Stimulated activated CD8-positive, alpha-beta memory T cell treated with anti-CD3 and anti-CD28 coated beads, Interleukin-2, amount 100 ng/mL, for 1 hour (primary cell): ENCODE data around the gene U2AF1L4.
"Not testable (repeated sequence)": the region's sequence is repeated elsewhere in the genome, so short reads cannot be mapped to it uniquely, and the experiment has no call there.

Experiments used
- DNase-seq, 2 donors: peaks; one replicate each; pipeline ENCODE4 v3.0.0-alpha.2; 2020; ENCODE audit warnings: low read depth in 2 of 2

Gene U2AF1L4

GRCh38 chr19:35725216-35725861, 19.9 kb downstream of the U2AF1L4 start:
- DNase-seq, result no peak

- no peak for DNase-seq
These were observed 20.7 kb downstream of the U2AF1L4 start for GRCh38 chr19:35724560-35724959.

GRCh38 chr19:35724132-35724531, 21.1 kb downstream of the U2AF1L4 start:
- DNase-seq, result not testable (repeated sequence)

DNA sequence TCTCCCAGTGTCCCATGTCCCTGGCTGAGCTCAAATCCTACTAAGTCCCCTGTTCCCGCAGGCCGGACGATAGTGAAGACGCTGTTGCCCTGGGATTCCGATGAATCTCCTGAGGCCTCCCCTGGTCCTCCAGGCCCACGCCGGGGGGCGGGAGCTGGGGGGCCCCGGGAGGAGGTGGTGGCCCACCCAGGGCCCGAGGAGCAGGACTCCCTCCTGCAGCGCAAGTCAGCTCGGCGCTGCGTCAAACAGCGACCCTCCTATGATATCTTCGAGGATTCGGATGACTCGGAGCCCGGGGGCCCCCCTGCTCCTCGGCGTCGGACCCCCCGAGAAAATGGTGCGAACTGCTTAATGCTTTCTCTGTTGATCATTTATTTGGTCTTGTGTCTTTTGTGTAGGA, 21.5 kb downstream of the U2AF1L4 start:
- DNase-seq, result no peak

DNA sequence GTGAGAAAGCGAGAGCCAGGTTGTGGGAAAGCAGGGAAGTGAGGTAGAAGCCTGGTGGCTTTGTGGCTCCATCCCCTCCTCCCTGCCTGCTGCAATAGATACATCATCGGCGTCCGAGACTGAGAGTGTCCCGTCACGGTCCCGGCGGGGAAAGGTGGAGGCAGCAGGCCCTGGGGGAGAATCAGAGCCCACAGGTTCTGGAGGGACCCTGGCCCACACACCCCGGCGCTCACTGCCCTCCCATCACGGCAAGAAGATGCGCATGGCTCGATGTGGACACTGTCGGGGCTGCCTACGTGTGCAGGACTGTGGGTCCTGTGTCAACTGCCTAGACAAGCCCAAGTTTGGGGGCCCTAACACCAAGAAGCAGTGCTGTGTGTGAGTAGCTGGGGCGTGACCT, 22.3 kb downstream of the U2AF1L4 start:
- DNase-seq, result no peak

DNA sequence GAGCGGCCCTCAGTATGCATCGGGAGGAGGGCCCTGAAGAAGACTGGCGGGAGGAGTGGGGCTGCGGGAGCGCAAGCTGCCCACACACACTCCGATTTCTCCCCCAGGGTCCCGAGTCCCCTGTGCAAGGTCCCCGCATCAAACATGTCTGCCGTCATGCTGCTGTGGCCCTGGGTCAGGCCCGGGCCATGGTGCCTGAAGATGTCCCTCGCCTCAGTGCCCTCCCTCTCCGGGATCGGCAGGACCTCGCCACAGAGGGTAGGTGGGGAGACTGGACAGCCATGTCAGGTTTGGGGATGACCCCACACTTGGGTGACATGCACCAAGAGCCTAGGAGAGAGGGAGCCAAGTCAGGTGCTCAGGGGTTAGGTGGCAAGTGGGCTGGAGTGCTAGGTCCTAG, 22.8 kb downstream of the U2AF1L4 start:
- DNase-seq, result no peak

GRCh38 chr19:35721374-35721773, 23.8 kb downstream of the U2AF1L4 start:
- DNase-seq, result no peak

DNA sequence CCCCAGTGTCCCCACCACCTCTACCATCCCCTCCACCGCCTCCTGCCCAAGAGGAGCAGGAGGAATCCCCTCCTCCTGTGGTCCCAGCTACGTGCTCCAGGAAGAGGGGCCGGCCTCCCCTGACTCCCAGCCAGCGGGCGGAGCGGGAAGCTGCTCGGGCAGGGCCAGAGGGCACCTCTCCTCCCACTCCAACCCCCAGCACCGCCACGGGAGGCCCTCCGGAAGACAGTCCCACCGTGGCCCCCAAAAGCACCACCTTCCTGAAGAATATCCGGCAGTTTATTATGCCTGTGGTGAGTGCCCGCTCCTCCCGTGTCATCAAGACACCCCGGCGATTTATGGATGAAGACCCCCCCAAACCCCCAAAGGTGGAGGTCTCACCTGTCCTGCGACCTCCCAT, 24.6 kb downstream of the U2AF1L4 start:
- DNase-seq, result no peak

GRCh38 chr19:35720163-35720524, 25.1 kb downstream of the U2AF1L4 start:
- DNase-seq, result no peak

DNA sequence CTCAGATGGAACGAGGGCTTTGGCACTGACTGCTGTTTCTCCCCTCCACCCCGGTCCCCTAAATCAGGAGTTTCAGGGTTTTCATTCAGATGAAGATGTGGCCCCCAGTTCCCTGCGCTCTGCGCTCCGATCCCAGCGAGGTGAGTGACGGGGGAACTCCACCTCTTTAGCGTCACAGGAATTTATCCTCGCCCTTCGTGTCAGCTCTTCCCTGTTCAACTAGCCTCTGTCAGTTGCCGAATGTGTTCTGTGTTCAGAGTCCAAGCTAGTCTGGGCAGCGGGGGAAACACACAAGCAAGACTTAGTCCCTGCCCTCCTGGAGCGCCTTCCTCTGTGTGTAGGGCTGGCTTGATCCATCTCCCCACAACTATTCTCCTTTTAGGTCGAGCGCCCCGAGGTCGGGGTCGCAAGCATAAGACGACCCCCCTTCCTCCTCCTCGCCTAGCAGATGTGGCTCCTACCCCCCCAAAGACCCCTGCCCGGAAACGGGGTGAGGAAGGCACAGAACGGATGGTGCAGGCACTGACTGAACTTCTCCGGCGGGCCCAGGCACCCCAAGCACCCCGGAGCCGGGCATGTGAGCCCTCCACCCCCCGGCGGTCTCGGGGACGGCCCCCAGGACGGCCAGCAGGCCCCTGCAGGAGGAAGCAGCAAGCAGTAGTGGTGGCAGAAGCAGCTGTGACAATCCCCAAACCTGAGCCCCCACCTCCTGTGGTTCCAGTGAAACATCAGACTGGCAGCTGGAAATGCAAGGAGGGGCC, 25.6 kb downstream of the U2AF1L4 start:
- DNase-seq, result no peak

DNA sequence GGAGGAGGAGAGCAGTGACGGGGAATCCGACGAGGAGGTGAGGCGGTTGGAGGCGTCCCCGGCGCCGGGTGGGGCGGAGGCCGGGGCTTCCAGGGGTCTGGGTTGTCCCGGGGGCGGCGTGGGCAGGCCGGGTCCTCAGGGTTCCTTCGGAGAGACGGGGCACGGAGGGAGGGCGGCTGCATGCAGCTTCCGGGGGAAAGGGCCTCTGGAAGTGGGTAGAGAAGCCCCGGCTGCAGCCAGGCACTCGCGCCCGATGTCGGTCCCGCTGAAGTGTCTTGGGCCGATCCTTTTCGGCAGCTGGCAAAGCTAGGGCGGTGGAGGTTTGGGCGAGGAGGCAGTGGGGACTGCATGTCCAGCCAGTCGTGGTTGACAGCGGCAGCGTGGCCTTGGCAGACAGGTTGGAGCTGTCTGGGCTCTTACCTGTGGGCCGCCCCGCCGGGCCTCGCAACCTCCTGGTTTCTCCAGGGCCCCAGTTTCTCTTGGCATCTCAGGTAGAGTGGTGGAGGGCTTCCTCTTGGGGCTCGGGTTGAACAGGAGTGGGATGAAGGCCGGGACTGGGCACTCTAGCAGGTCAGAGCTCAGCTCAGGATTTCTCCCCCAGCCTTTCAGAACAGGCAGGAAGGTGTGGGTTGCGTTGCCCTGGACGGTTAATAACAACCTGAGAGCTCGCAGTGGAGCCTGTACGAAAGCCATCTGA, 26.7 kb downstream of the U2AF1L4 start:
- DNase-seq, result no peak

GRCh38 chr19:35717665-35718344, 27.4 kb downstream of the U2AF1L4 start, which contains the start of gene KMT2B:
TSS of gene KMT2B (plus strand) at chr19:35718003. CDS start at chr19:35718019, 16 bp downstream.
- peak in 1 of 2 donors; percentile 42 for DNase-seq

DNA sequence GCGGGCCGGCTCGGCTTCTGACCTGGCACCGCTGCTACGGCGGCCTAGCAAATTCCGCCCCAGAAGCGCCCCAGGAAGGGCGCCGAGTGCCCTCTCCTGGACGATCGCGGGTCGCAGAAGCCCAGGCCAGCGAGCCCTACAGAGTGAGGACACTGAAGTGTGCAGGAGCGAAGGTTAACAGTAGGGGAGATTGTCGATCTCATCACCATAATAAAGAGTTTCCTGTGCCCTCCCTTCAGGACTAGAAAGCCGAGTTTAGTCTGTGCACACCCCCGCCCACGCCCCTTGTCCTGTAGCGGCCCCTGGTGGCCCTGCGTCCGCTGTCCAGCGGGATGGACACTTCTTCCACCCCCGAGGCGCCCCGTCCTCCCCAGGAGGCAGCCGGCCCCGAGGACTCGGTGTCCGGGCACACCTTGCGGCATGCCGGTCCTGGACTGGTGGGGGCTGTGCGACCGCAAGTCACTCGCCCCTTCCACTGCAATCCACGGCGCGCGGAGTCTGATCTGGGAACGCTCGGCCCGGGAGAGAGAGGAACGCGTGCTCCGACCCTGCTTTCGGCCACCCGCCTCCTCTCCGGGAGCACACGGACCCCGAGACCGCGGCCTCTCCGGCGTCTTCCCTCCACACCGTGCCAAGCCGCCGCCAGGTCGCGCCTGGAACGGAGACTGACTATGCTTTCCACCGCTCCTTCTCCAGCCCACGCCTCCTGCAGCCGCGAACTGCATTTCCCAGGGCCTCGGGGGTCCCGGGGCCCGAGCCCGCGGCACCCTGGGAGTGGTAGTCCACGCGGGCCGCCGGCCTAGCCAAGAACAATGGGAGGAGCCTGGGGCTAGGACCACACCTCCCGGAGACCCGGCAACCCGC, 28.2 kb downstream of the U2AF1L4 start:
- peak; percentile 87 to 94 for DNase-seq

GRCh38 chr19:35715981-35716800, 29.0 kb downstream of the U2AF1L4 start:
- no peak for DNase-seq

DNA sequence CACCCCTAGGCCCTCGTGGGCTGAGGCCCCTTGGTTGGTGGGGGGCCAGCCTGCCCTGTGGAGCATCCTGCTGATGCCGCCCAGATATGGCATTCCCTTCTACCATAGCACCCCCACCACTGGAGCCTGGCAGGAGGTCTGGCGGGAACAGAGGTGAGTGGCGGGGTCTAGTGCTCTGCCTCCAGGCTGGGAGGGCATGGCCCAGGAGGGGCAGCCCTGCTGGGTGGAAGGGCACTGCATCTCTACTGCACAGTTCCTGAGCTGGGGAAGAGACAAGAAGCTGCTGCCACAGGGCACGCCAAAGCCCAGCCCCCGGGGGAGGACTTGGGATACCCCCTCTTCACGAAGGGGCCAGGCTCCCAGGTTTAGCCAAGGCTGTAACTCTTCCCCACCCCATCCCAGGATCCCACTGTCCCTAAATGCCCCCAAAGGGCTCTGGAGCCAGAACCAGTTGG, 29.8 kb downstream of the U2AF1L4 start:
- DNase-seq, result no peak

DNA sequence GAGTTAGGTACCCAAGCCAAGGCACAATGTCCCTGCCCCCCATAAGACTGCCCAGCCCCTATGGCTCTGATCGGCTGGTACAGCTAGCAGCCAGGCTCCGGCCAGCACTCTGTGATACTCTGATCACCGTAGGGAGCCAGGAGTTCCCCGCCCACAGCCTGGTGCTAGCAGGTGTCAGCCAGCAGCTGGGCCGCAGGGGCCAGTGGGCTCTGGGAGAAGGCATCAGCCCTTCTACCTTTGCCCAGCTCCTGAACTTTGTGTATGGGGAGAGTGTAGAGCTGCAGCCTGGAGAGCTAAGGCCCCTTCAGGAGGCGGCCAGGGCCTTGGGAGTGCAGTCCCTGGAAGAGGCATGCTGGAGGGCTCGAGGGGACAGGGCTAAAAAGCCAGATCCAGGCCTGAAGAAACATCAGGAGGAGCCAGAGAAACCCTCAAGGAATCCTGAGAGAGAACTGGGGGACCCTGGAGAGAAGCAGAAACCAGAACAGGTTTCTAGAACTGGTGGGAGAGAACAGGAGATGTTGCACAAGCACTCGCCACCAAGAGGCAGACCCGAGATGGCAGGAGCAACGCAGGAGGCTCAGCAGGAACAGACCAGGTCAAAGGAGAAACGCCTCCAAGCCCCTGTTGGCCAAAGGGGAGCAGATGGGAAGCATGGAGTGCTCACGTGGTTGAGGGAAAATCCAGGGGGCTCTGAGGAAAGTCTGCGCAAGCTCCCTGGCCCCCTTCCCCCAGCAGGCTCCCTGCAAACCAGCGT, 30.4 kb downstream of the U2AF1L4 start:
- no peak for DNase-seq

GRCh38 chr19:35713904-35714495, 31.2 kb downstream of the U2AF1L4 start:
- DNase-seq, result no peak

DNA sequence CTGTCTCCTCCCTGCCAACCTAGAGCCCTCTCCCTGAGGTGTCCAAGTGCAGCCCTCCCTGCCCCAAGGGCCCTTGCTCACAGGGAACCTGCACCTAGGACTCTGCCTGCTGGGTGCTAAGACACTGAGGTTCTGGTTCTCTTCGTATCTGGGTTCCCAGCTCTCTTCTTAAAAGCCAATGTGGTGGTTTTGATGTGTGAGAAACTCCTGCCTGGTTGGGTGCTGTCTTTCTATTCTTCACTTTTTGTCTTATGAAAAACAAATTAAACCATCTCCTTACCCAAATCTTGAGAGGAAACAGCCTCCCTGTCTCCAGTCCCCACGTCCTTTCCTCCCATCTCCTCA, 31.7 kb downstream of the U2AF1L4 start:
- no peak for DNase-seq
